GM19023 (cell line): ENCODE data around the gene SELENOT.
"Not testable (repeated sequence)": the region's sequence is repeated elsewhere in the genome, so short reads cannot be mapped to it uniquely, and the experiment has no call there.

Source experiments
- ATAC-seq: cut with Tn5 transposase; IDR thresholded peaks from one replicate; pipeline ENCODE4 v1.9.1; 2021; ENCODE audit warnings: mild to moderate bottlenecking, moderate library complexity; ENCODE audit not compliant: unreplicated experiment

SELENOT gene

DNA sequence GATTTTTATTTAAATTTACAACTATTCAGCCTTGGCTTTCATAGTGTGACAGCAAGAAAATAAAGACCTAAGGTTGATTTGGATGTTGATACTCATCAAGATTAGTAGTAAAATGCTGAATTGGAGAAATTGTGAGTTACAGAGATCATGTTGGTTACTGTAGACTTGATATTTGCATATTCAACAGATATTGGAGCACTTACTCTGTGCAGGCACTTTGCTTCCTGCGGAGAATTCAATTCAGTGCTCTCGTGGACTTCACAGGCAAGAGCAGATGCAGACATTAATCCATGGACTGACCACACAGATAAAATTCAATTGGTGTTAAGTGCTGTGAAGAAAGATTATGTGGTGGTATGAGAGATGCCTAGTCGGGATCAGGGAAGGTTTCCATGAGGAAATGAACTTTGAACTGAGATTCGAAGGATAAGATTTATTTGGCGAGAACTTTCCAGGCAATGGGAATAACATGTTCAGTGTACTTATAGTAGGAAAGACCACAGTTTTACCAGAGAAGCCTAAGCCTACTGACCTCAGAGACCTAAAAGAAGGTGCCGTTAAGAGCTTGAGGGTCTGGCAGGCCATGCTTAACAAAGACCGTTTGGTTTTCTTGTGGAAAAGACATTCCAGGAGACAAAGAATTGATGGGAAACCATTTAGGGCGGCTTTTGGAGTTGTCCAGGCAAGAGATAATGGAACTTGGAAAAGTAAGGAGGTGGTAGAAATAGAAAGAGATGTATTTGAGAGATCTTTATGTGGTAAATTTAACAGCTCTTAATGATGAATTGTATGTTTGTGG is 4.3 kb downstream of the SELENOT start:
- no peak for ATAC-seq

DNA sequence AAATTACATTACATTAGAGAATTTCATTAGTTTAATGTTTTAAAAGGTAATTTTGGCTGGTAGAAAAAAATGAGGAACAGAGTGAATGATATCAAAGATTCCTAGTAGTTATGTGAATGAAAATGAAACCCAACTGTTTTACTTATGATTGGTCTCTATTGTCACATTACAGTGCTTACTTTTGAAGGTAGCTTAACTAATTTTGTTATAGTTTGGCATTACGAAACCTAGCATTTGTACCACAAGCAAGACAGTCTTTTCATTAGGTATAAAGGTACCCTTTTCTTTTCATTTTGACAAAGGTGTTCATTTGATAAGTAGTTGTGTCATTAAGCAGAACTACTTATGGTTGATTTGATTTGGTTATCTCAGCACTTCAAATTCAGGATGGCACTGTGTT is 6.9 kb downstream of the SELENOT start:
- ATAC-seq: no peak

DNA sequence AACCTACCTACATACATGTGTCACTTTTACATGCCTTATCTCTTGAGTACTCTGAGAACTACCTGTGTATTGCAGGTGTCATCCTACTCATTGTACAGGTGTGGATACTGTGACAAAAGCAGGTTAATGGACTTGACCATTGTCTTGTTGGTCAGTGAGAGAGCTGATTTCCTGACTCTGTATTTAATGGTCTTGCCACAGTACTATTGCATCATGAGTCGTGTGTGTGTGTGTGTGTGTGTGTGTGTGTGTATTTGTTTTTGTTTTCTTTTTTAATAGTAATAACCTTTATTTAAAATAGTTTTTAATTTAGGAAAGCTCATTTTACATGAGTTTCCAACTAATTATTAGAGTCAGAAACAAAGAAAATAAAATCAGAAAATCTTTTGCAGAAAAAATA is 7.7 kb downstream of the SELENOT start:
- no peak for ATAC-seq

DNA sequence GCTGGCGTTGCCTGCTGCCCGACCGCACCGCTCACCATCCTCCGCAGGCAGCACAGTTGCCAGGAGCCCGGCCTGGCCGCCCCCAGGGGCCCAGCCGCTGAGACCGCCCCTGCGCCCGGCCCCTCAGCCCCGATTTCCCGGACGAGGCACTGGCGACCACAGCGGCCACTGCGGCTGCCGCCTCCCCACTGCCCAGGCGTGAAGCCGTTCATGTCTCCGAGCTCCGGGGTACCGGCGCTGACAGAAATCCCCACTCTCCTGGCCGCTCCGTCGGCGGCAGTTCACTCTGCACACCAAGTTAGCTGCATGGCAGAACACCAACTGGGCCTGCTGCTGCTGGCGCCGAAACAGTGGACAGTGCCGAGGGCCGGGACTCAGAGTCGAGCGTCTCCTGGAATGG is 8.5 kb downstream of the SELENOT start:
- no peak for ATAC-seq

DNA sequence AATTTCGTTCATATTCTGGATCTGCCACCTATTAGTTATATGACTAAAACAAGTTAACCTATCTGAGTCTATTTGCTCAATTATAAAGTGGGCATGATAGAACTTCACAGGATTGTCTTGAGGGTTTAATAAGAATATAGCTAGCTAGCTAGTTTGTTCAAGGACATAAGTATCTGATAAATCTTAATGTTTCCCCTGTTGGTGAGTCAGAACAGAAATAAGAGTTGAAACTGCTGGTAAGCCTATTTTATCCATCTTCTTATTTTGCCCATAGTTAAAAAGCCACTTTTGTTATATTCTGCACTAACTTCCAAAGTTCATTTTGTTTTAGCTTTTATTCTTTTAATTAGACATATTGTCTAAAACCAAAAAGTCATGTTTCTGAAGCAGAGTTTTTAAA is 9.4 kb downstream of the SELENOT start:
- no peak for ATAC-seq

DNA sequence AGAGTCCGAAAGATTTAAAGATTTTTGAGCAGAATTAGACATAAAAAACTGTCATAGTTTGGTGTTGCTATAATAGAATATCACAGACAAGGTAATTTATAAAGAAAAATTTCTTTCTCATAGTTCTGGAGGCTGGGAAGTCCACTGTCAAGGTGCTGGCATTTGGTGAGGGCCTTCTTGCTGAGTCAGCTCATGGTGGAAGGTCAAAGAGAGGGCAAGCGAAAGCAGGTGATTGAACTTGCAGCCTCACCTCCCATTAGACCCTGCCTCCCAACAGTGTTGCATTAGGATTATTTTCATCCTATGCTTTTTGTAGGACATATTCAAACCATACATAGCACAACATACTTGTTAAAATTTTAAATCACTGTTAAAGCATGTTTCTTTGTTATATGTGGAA is 9.9 kb downstream of the SELENOT start:
- no peak for ATAC-seq

DNA sequence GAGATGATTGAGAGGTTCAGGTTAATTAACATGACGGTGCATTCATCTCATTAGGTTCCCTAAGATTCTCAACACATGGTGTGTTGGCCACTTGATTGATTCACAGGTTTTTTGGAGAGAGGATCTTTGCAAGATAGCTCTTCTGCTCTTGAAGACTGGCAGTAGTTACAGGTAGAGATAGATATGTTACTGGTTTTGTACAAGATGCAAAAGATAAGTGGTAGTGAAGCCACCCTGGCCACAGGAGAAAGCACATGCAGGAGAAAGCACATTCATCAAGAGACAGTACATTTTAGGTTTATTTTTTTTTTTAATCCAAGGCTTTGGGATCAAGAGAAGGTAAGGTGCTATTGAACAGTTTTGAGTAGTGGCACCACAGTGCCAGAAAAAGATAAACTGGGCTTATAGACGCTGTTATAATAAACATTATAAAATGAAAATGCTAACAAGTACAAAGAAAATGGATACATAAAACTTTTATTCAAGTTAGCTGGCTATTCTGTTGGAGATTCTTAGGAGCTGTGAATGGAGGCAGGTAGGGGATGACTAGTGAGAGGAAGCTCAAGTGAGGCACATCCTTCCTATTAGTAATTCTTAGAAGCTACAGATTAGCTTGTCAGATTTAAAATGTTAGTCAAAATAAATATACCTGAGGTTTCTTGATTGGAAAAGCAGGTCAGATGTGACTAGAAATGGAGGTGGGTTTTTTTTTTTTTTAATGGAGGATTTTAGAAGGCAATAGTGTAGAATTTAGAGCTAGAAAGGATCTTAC is 10.8 kb downstream of the SELENOT start:
- ATAC-seq: no peak

DNA sequence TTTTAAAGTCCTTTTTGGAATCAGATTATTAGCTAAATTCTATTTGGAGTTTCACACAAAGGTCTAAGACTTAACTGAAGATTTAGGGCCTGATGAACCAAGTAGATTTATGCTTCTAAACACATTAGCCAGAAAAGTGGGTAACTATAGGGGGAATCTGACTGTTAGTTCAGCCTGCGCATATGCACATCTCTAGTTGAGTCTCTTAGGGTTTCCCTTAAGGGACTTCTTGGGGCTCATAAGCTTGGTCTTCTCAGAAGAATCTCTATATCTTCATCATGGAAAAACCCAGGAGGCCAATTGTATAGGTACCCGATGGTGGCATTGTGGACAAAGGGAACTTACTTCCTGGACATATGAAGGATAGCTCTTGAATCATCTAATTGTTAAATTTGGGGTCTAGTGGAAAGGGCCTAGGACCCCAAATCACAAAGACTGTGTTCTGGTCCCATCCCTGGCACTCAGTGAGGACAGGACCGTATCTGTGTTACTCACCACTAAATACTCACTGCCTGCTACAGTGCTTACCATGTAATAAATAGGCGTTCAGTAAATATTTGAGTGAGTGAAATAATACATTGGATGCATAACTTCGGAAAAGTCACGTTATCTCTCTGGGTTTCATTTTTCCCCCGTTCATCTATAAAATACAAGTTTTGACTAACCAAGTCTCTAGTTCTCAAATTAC is 17.0 kb downstream of the SELENOT start:
- no peak for ATAC-seq

DNA sequence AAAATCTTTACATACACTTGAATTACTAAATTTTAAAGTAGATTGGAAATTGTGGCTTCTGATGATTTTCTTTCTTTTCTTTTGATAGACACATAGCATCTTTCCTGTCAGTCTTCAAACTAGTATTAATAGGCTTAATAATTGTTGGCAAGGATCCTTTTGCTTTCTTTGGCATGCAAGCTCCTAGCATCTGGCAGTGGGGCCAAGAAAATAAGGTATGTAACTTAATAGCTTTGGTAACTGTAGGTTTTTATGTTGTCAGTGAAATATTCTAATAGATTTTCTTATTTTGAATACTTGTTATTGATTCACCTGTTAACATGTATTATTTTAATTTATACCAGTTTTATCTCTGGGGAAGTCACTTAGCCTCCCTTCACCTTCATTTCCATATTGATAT is 19.8 kb downstream of the SELENOT start:
- not testable (repeated sequence) for ATAC-seq

DNA sequence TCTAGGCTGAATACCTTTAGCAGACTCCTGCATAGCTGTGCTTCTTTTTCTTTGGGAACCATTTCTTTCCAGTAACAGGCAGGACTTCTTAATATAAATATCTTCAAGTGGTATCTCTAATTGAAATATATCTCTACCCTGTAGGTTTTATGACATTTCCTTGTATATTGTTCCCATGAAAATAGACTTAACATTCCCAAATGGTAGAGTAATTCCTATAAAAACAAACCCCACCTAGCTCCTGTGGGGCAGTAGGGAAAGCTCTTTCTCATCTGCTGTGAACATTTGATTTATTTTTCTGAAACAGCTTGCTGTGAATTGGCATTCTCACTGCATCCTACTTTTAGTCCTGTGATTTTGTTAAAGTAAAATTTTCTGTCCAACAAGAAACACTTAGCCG is 20.8 kb downstream of the SELENOT start:
- no peak for ATAC-seq

DNA sequence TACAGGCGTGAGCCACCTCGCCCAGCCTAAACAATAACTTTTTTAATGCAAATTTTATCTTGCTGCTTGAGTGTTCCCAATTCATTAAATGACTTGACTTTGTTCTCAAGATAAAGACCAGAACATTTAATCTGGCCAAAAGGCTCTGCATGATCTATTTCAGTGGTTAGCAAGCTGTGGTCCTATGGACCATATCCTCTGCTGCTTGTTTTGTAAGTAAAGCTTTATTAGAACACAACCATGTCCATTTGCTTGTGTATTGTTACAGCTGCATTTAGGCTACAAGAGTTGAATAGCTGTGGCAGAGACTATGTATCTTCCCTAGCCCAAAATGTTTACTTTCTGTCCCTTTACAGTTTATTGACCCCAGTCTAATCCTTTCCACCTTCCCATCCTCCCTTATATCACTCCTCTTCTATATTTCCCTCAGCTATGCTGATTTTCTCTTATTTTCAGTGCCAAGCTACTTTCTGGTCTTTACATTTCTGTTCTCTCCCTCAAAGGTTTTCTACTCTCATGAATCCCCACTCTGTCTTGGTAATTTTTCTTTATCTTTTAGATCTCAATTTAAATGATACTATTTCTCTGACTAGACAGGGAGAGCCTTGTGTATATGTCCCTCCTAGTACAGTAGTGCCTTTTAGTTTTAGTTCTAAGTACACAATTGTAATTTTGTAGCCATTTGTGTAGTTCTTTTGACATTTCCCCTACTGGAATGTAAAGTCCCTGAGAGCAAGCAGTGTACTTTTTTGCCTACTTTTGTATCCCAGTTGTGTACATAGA is 23.2 kb downstream of the SELENOT start:
- ATAC-seq: no peak

DNA sequence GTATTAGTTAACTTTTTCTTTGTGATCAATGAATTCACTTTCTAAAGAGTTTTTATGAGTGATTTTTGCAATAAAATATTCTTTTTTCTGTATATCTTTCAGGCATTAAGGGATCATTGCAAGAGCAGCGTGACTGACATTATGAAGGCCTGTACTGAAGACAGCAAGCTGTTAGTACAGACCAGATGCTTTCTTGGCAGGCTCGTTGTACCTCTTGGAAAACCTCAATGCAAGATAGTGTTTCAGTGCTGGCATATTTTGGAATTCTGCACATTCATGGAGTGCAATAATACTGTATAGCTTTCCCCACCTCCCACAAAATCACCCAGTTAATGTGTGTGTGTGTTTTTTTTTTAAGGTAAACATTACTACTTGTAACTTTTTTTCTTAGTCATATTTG is 24.4 kb downstream of the SELENOT start:
- no peak for ATAC-seq

DNA sequence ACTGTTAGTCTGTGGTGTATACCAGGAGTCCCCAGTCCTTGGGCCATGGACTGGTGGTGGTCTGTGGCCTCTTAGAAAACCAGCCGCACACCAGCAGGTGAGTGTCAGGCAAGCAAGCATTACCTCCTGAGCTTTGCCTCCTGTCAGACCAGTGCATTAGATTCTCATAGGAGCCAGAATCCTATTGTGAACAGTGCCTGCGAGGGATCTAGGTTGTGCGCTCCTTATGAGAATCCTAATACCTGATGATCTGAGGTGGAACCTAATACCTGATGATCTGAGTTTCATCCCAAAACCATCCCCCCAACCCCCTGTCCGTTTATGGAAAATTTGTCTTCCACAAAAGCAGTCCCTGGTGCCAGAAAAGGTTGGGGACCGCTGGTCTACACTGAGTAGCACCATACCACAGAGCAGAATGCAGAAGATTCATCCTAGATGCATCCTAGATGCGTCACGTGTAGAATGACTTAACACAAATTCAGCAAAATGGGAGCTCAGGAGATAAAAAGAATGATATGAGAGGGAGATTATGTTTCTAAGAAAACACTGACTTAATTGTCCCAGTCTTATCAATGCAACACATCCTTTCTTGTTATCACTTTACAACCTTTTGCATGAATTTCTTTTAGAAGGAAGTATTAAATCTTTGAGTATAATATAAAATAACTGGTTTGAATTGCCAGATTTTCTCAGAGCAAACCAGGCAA is 28.5 kb downstream of the SELENOT start:
- no peak for ATAC-seq

DNA sequence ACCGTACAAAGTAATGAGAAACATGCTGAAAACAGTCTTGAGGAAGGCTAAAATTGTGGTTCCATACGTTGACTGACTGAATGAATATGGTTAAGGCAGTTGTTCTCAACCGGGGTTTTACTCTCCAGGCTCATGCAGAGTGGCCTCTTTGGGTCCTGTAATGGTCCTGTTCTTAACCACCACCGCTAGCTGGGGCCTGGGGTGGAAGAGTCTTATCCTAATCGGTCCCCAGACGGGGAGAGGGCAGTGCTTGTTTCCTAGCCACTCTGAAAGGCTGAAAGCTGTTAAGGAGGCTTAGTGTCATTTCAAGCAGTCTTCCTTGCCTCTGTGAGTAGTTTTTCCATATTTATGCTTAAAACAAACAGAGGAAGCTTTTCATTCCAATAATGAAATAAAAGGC is 32.0 kb downstream of the SELENOT start:
- ATAC-seq: no peak

DNA sequence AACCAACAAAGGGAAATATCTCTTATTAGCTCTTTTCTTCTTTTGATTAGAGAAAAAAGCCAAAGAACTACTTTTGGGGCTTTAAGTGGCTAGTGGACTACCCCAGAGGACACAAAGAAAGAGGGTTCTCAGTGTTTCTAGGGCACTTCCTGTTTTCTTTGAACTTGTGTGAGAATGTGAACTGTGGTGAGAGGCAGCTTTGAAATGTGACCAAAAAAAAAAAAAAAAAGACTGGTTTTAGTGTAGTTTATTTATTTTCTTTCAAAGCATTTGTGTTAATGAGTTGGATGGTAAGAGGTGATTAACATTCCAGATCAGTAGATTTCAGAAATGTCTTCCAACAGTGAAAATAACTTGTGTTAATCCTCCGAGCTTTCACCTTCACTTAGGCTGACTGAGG is 32.4 kb downstream of the SELENOT start:
- no peak for ATAC-seq

DNA sequence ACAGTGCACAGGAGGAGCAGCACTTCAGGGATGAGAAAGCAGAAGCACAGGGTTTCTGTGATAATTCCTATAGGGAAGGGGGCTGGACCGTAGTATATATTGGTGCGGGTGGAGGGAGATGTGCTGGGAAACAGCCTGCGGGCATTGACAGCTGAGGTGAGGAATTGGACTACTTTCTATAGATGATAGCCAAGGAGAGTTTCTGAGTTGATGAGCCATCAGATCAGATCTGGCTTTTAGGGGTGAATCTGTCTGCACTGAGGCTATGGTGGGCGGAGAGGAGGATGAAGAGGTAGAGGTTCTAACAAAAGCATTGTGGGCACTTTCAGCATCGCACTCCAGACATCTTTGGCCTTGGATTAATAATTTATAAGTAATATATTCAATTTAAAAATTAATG is 33.1 kb downstream of the SELENOT start:
- no peak for ATAC-seq

DNA sequence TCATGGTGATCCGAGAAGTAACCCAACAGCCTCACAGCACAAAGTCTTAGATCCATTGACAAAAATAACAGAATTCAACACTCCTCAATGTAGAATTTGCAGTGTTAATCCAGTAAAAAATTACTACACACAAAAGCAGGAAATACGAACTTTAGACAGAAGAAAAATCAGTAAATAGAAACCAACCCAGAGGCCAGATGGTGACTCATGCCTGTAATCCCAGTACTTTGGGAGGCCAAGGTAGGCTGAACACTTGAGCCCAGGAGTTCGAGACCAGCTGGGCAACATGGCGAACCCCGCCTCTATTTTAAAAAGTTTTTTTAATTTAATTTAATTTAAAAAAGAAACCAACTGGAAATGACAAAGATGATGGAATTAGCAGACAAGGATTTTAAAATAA is 36.1 kb downstream of the SELENOT start:
- no peak for ATAC-seq

DNA sequence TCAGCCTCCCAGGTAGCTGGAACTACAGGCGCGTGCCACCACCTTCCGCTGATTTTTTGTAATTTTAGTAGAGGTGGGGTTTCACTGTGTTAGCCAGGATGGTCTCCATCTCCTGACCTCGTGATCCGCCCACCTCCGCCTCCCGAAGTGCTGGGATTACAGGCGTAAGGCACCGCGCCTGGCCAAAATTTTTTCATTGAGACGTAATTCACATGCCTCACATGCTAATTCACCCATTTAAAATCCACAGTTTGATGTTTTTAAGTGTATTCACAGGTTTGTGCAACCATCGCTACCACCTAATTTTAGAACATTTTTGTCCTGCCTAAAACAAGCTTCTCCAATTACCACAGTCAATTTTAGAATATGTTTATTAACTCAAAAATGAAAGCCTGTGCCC is 37.1 kb downstream of the SELENOT start:
- no peak for ATAC-seq

DNA sequence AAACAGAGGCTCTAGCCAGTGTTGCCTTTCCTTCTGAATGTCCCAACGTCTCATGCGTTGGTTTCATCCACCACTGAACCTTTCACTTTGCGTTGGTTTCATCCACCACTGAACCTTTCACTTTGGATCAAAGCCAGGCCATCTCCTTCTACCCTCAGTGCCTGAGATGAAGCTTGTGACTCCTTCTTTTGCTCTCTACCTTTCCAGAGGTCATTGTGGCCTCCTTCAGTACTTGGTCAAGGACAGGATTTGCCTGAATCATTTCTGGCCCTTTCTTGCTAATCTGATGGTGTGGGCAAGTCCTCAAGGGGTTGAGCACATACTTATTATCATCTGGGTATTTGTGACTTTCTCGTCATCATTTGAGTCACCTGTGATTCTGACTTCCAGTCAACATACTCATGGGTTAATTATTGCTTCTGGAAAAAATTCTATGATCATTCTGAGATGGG is 50.0 kb downstream of the SELENOT start:
- peak; percentile 63 for ATAC-seq

DNA sequence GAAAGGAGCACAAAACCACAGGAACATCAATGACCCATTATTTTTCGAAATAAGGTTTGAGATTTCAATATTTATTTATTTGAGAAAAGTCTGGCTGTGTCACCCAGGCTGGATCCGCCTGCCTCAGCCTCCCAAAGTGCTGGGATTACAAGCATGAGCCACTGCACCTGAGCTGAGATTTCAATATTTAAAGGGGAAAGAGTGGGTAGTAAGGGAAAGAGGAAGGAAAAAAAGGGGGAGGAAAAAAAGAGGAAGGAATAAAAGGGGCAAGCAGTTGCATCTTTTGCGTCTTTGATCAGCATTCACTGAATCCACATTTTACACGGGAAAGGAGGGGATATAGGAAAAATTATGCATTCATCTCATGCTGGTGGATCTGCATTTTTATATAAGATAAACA is 53.2 kb downstream of the SELENOT start:
- ATAC-seq: no peak
